HCT116 (cell line): ENCODE results near the gene CCDC88C. TPM values are rescaled to one million over a fixed set of nuclear protein-coding genes. Genes with fewer than 3 reads are reported as not detected.

Experiments
- ATAC-seq: fragments of 200-7000 bp; cut with Tn5 transposase; 2 replicates; pipeline ENCODE4 v1.9.1; 2020; ENCODE audit warnings: mild to moderate bottlenecking, moderate library complexity
- BruUV-seq: library from RNA; stranded (reverse); fragments of 400-500 nt; replicated peaks from 2 replicates; lab custom pipeline; 2021; lab: Mats Ljungman, UMichigan
- CTCF ChIA-PET: fragments of 300-600 bp; sonication (Branson Sonifier 250); formaldehyde crosslinking; loops from one replicate; lab custom pipeline; 2021; ENCODE audit warnings: antibody characterized with exemption; lab: Charles Lee
- POLR2A ChIA-PET: fragments of 300-600, 350-600 bp; sonication (Branson Sonifier 250); formaldehyde crosslinking; loops from one replicate; lab custom pipeline; 2021; ENCODE audit warnings: antibody characterized with exemption; lab: Charles Lee
- RAD21 ChIA-PET, 2 experiments: fragments of 300-600 bp; sonication (Branson Sonifier 250); formaldehyde crosslinking; loops; one replicate each; lab custom pipeline; 2023; ENCODE audit warnings: low total read pairs in 2 of 2; ENCODE audit not compliant: uncharacterized antibody in 2 of 2, unreplicated experiment in 2 of 2, low non-redundant PET in 1 of 2; lab: Charles Lee
- DNase-seq: peaks from one replicate; pipeline ENCODE4 v3.0.0-alpha.2; 2010; ENCODE audit warnings: low read depth, low spot score
- H2AFZ ChIP-seq: fragments of 200-600 bp; shearing (Covaris generic), sonication (generic); 2 replicates; pipeline ENCODE4 v1.6.1; 2017; ENCODE audit warnings: low read depth, mixed run types, mixed read lengths, antibody characterized with exemption, low read length; ENCODE audit not compliant: poor library complexity, severe bottlenecking
- H3K27ac ChIP-seq: 2 replicates; pipeline ENCODE4 v1.5.1; 2012; ENCODE audit warnings: low read depth, low read length
- H3K27me3 ChIP-seq: fragments of 200-600 bp; sonication (generic); 2 replicates; pipeline ENCODE4 v1.6.1; 2016; ENCODE audit warnings: mixed run types, low read length, mixed read lengths; ENCODE audit not compliant: insufficient read depth
- H3K36me3 ChIP-seq, 2 experiments: fragments of 200-500 bp in 1 of 2; fragments of 200-600 bp in 1 of 2; sonication (Bioruptor generic) in 1 of 2; sonication (generic) in 1 of 2; 2 replicates each; pipeline versions ENCODE4 v1.5.1 to v1.6.1; 2014 to 2016; ENCODE audit warnings: low read length in 2 of 2, inconsistent platforms in 1 of 2, mixed read lengths in 1 of 2, mixed run types in 1 of 2; ENCODE audit not compliant: insufficient read depth in 2 of 2, control insufficient read depth in 1 of 2
- H3K4me1 ChIP-seq, 2 experiments: fragments of 200-600 bp in 1 of 2; sonication (generic) in 1 of 2; 2 replicates each; pipeline versions ENCODE4 v1.5.1 to v1.6.1; 2012 to 2017; ENCODE audit warnings: low read length in 2 of 2, inconsistent platforms in 1 of 2, mild to moderate bottlenecking in 1 of 2, mixed read lengths in 1 of 2, mixed run types in 1 of 2, moderate library complexity in 1 of 2; ENCODE audit not compliant: insufficient read depth in 2 of 2, control insufficient read depth in 1 of 2
- H3K4me2 ChIP-seq: fragments of 200-600 bp; sonication (generic); 2 replicates; pipeline ENCODE4 v1.6.1; 2017; ENCODE audit warnings: mixed run types, low read length, mixed read lengths
- H3K4me3 ChIP-seq, 2 experiments: fragments of 200-600 bp in 1 of 2; sonication (generic) in 1 of 2; replicated peaks in 1 of 2; 2 replicates each; pipeline ENCODE4 v1.5.1; 2011 to 2016; ENCODE audit warnings: low read length in 2 of 2, control low read depth in 1 of 2, low read depth in 1 of 2, mild to moderate bottlenecking in 1 of 2, mixed read lengths in 1 of 2, mixed run types in 1 of 2
- H3K79me2 ChIP-seq: fragments of 200-600 bp; sonication (generic); 2 replicates; pipeline ENCODE4 v1.6.1; 2017; ENCODE audit warnings: mild to moderate bottlenecking, mixed run types, low read length, moderate library complexity, mixed read lengths; ENCODE audit not compliant: insufficient read depth
- H3K9ac ChIP-seq: fragments of 200-600 bp; sonication (generic); 2 replicates; pipeline ENCODE4 v1.6.1; 2016; ENCODE audit warnings: low read length, mixed read lengths
- H3K9me2 ChIP-seq: fragments of 200-600 bp; sonication (generic), shearing (Covaris generic); 2 replicates; pipeline ENCODE4 v1.6.1; 2017; ENCODE audit warnings: mixed run types, mild to moderate bottlenecking, moderate library complexity; ENCODE audit not compliant: insufficient read depth
- H3K9me3 ChIP-seq, 2 experiments: fragments of 200-500 bp in 1 of 2; fragments of 200-600 bp in 1 of 2; sonication (Bioruptor generic) in 1 of 2; sonication (generic) in 1 of 2; 2 replicates each; pipeline ENCODE4 v1.6.1; 2014 to 2017; ENCODE audit warnings: low read length in 2 of 2, mixed read lengths in 2 of 2, inconsistent platforms in 1 of 2, low read depth in 1 of 2, mild to moderate bottlenecking in 1 of 2, mixed run types in 1 of 2, moderate library complexity in 1 of 2; ENCODE audit not compliant: control insufficient read depth in 1 of 2, insufficient read depth in 1 of 2
- H4K20me1 ChIP-seq: fragments of 200-600 bp; sonication (generic), shearing (Covaris generic); 2 replicates; pipeline ENCODE4 v1.6.1; 2017; ENCODE audit warnings: mixed run types, mild to moderate bottlenecking, moderate library complexity; ENCODE audit not compliant: insufficient read depth
- EGR1 ChIP-seq: IDR thresholded peaks from 2 replicates; pipeline ENCODE4 v1.6.1; 2012; ENCODE audit warnings: low read depth
- JUND ChIP-seq: IDR thresholded peaks from 2 replicates; pipeline ENCODE4 v1.6.1; 2012
- SP1 ChIP-seq: IDR thresholded peaks from 2 replicates; pipeline ENCODE4 v1.6.1; 2012; ENCODE audit warnings: low read depth
- SRF ChIP-seq: IDR thresholded peaks from 2 replicates; pipeline ENCODE4 v1.6.1; 2012; ENCODE audit warnings: low read depth
- TCF7L2 ChIP-seq: IDR thresholded peaks from 2 replicates; pipeline ENCODE4 v1.7.0; 2011; ENCODE audit warnings: borderline replicate concordance, inconsistent platforms; ENCODE audit not compliant: insufficient read depth, insufficient read length; ENCODE audit errors: extremely low read depth
- ZBTB33 ChIP-seq: IDR thresholded peaks from 2 replicates; pipeline ENCODE4 v1.6.1; 2011; ENCODE audit warnings: mild to moderate bottlenecking, low read length, moderate library complexity; ENCODE audit not compliant: insufficient replicate concordance; ENCODE audit errors: extremely low read depth
- ZNF274 ChIP-seq: fragments of 200-500 bp; sonication (Bioruptor generic); IDR thresholded peaks from 2 replicates; pipeline ENCODE4 v1.6.1; 2014; ENCODE audit warnings: mild to moderate bottlenecking, low read depth, low read length, inconsistent platforms
- intact Hi-C: fragments of 100-400 bp; cut with micrococcal nuclease; formaldehyde crosslinking; loops from 2 replicates; pipeline ENCODE4 v1.10.0; 2022
- total RNA-seq: library from RNA; stranded (reverse); gene quantifications from one replicate; pipeline ENCODE4 v1.2.1, GENCODE V29; 2021; ENCODE audit not compliant: unreplicated experiment

The CCDC88C gene
- total RNA-seq, 1 experiment from 2014 or later: 20.8 TPM

- CTCF ChIA-PET: no interaction called here
- Histone ChIP-seq H3K4me1 (no peaks in the 10 kb centered on the region), H3K27me3 (no peaks in the 10 kb centered on the region), H3K9me2 (no peaks in the 10 kb centered on the region), H3K4me2 (no peak overlapping the region), H3K27ac (no peak overlapping the region), H3K9ac (no peak overlapping the region), H2AFZ (no peak overlapping the region), H3K79me2 (no peaks in the 10 kb centered on the region), H3K9me3 (no peaks in the 10 kb centered on the region), H3K36me3 (no peaks in the 10 kb centered on the region), H4K20me1 (no peaks in the 10 kb centered on the region), H3K4me3 (no peak overlapping the region)
- intact Hi-C loops: no loop called here
- POLR2A ChIA-PET: no interaction called here
- ATAC-seq (no peak), DNase-seq (no peak)
- no peak for TF ChIP-seq SP1
- TF ChIP-seq ZNF274: no peak
- TF ChIP-seq ZBTB33: no peak
- no peak for TF ChIP-seq SRF
- TF ChIP-seq TCF7L2: no peak
- TF ChIP-seq JUND: no peak
- TF ChIP-seq EGR1: no peak
- BruUV-seq: no TSS peak
- RAD21 ChIA-PET: no interaction called here
Measured at GRCh38 chr14:91264151-91265150, 153.2 kb downstream of the CCDC88C start.
